Fibroblast of skin of right quadriceps (primary cell): ENCODE measurements around the gene ARHGAP10.

Source experiments
- DNase-seq: peaks from one replicate; pipeline ENCODE4 v3.0.0-alpha.2; 2013

The ARHGAP10 gene, protein sequence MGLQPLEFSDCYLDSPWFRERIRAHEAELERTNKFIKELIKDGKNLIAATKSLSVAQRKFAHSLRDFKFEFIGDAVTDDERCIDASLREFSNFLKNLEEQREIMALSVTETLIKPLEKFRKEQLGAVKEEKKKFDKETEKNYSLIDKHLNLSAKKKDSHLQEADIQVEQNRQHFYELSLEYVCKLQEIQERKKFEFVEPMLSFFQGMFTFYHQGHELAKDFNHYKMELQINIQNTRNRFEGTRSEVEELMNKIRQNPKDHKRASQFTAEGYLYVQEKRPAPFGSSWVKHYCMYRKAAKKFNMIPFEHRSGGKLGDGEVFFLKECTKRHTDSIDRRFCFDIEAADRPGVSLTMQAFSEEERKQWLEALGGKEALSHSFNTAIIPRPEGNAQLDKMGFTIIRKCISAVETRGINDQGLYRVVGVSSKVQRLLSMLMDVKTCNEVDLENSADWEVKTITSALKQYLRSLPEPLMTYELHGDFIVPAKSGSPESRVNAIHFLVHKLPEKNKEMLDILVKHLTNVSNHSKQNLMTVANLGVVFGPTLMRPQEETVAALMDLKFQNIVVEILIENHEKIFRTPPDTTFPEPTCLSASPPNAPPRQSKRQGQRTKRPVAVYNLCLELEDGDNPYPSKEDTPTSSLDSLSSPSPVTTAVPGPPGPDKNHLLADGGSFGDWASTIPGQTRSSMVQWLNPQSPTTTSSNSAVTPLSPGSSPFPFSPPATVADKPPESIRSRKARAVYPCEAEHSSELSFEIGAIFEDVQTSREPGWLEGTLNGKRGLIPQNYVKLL

DNA sequence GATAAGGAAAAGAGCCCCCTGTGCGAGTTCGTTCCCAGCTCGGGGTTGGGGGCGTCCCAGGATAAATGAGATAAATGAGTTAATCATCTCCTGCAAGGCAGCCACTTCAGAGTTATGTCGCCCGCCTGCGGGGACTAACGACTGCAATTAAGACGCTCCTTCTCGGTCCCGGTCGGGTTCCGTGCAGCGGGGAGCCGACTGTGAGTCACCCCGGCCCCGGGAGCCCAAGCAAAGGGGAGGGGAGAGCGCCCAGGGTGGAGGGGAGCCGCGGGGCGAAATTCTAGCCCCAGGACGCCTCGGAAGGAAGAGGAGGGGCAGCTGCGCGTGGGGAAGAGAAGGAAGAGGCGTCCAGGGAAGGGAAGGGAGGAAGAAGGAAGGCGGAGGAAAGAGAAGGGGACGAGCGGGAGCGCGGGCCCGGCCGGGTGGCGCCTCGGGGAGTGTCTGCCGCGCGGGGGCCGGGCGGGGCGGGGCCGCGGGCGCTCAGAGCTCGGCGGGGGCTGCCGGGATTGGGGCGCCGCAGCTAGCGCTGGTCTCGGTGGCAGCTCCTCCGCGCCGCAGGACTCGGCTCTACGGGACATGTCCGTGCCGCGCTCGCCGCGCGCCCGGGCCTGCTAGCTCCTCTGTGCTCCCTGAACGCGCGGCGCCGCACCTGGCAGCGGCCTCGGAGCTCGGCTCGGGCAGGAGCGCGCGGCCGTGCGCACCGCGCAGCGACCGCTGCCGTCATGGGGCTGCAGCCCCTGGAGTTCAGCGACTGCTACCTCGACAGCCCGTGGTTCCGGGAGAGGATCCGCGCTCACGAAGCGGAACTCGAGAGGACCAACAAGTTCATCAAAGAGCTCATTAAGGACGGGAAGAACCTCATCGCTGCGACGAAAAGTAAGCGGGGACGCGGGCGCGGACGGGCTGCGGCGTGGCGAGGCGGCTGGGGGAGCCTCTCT, at the start of gene ARHGAP10:
Gene ARHGAP10, plus strand, starts transcription at position 509 of the 938 bp plus-strand sequence. Its CDS starts 214 bp downstream, at position 723.
- DNase-seq = peak; percentile 85

DNA sequence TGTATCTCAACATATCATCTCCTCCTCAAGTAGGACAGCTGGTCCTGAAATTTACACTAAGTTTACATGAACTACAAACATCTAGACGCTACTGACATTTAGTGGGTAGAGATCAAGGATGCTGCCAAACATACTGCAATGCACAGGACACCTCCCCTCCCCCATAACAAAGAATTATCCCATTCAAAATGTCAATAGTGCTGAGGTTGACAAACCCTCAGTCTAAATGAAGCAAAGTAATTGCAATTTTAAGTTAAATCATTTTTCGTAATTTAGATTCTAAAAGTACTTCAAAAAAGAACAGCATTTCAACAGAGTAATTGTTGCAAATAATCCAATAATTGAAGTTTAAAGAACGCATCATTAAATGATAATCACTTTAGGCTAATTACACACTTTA, 49.1 kb upstream of the ARHGAP10 start:
- DNase-seq = peak; percentile 2

- DNase-seq = peak; percentile 10
Observed at GRCh38 chr4:147683188-147683591, 48.7 kb upstream of the ARHGAP10 start.

GRCh38 chr4:147683717-147684700, 47.9 kb upstream of the ARHGAP10 start, which contains the start of gene PRMT9:
Gene PRMT9 (minus strand): TSS chr4:147684163. CDS start chr4:147683987, 176 bp downstream.
- peak; percentile 85 for DNase-seq

- DNase-seq = no peak
Observed at GRCh38 chr4:147689067-147689466, 42.8 kb upstream of the ARHGAP10 start.

DNA sequence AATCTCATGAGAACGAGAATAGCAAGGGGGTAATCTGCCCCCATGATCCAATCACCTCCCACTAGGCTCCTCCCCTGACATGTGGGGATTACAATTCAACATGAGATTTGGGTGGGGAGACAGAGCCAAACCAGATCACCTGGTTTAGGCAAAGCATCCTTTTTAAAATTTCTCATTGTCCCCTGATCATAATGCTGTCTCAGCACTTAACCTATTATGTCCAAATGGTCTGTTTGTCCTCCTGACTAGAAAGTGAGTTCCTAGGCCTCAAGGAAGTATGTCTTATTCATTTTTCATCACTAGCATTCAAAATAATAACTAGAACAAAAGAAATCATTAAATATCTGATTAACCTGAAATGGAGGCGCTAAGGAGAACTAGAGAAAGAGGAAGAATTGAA, 40.1 kb upstream of the ARHGAP10 start:
- no peak for DNase-seq

GRCh38 chr4:147693218-147693617, 38.7 kb upstream of the ARHGAP10 start:
- no peak for DNase-seq

- DNase-seq = no peak
Observed at GRCh38 chr4:147696866-147697265, 35.0 kb upstream of the ARHGAP10 start.

DNA sequence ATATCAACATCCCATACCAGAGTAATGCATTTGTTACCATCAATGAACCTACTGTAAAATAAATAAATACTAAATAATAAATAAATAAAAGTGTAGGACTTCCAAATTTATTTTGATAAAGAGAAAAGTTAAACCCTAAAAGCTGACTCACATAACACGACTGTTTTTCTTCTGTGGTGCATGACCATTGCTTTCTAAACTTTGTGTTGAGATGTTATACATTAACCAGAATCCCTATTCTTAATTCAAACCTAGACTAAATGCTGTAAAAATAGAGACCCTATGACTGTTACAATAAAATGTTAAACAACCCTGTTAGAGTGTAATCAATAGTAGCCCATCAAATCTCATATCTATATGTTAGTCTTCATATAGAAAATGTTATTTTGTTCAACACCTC, 27.0 kb upstream of the ARHGAP10 start:
- DNase-seq = no peak

DNA sequence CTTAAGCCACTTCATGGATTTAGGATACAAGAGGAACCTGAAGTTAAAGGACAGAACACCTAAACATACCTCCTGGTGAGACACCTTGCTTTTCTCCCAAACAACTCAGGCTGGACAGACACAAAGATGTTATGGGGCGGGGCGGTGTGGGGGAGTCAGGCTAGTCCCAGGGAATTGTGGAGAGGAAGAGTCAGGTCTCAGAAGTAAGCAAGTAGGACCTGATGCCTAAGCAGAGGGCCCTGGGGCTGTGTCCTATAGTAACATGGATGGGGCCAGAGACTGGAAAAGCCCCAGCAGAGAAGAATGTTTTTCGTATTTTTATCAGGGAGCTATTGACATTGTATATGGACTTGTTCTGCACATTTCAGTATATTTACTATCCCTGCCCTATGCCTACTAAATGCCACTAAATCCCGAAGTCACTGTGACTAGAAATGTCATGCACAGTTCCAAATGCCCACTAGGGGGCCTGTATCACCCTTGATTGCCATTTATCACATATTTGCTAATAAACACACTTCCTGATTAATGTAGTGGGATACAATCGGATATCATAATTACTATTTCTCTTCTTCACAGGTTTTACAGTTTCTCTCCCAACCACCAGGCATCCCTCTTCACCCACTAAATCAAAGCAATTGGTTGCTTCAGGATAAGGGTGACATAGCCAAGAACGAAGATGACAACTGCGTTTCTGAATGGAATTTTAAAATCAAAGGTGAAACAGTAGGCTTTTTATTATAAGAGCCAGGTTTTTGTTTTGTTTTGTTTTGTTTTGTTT, 23.8 kb upstream of the ARHGAP10 start:
- peak; percentile 48 for DNase-seq

DNA sequence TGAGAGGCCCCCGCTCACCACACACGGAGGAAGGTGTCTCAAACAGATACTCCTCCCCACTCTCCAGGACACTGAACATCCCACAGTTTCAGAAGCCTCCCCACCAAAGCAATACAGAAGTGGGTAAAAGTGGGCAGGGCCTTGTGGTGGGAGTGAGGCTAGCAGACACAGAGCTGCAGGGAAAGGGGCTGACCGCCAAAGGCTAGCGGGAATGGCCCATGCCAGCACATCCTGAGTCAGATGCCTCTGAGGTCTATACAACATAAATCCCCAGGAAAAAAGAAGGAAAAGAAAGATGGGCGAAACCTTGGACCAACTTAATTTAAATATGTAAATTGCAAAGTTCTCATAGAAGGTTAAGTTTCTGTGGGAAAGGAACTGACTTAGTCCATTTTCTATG, 21.9 kb upstream of the ARHGAP10 start:
- DNase-seq = peak; percentile 41

DNA sequence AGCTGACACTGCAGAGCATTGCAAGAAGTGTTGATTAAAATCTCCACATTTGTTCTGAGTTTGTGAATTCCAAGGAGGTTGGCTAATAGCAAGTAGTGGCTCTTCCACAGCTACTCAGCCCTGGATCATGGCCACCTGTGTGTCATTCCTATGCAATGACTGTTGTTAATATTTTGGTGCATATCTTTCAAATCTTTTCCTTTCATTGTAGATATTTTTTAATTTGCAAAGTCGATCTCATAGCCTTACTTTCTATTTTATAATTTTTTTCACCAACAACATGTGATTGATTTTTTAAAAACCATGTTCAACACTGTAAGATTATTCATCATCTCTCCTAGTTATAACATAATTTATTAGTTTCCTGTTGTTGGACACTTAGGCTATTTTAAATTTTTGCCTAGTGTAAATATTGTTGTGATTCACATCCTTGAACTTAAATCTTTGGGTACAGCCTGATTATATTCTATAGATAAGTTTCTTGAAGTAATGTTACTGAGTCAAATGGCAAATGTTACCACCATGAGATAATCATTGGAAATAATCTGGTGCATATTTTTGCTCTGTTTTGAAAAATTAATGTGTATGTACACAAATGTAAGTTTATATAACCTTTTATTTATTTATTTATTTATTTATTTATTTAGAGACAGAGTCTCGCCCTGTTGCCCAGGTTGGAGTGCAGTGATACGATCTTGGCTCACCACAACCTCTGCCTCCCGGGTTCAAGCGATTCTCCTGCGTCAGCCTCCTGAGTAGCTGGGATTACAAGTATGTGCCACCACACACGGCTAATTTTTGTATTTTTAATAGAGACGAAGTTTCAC, 17.1 kb upstream of the ARHGAP10 start:
- DNase-seq = peak; percentile 93

GRCh38 chr4:147717878-147718277, 14.0 kb upstream of the ARHGAP10 start:
- DNase-seq = no peak

DNA sequence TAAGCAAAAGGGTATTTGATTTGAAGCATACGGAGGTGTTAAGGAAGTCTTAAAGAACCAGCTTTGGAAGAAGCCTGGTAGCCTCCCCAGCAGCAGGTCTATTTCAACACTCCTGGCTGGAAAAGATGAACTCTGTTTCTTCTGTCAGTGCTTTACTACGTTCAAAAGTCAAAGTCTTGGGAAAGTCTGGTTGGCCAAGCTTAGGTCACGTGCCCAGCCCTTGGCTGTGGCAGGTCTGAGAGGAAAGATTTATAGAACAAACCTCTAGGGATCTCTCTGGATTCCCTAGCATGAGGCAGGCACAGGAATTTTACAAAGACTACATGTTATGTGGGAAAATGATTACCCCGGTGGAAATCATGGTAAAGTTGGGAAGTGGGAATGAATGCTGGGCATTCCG, 8.6 kb upstream of the ARHGAP10 start:
- peak; percentile 69 for DNase-seq

- no peak for DNase-seq
Observed at GRCh38 chr4:147724468-147725201, 7.3 kb upstream of the ARHGAP10 start.

GRCh38 chr4:147725673-147726072, 6.2 kb upstream of the ARHGAP10 start:
- no peak for DNase-seq

GRCh38 chr4:147727476-147728028, 4.3 kb upstream of the ARHGAP10 start:
- DNase-seq = no peak

- no peak for DNase-seq
Observed at GRCh38 chr4:147730333-147730732, 1.6 kb upstream of the ARHGAP10 start.
